Neural cell (in vitro differentiated cells): ENCODE data around the gene ARHGEF16. TPM values are rescaled to one million over a fixed set of nuclear protein-coding genes. Genes with fewer than 3 reads are reported as not detected.

Experiments
- H2AFZ ChIP-seq: fragments of 200-600, 300-800 bp; sonication (generic), shearing (Covaris generic); 2 replicates; pipeline ENCODE4 v1.6.0; 2014; ENCODE audit warnings: low read depth, mild to moderate bottlenecking, antibody characterized with exemption, low read length, moderate library complexity
- H3F3A ChIP-seq: fragments of 200-600 bp; shearing (Covaris generic); 2 replicates; pipeline ENCODE4 v1.6.1; 2016; ENCODE audit warnings: mild to moderate bottlenecking, moderate library complexity, mixed read lengths, antibody characterized with exemption, low read length; ENCODE audit not compliant: insufficient read depth, poor library complexity, severe bottlenecking
- H3K27ac ChIP-seq: fragments of 200-600, 300-800 bp; sonication (generic), shearing (Covaris generic); 2 replicates; pipeline ENCODE4 v1.5.1; 2014; ENCODE audit warnings: mild to moderate bottlenecking, low read length, moderate library complexity
- H3K27me3 ChIP-seq: fragments of 300-800, 200-600 bp; sonication (generic), shearing (Covaris generic); 2 replicates; pipeline ENCODE4 v1.6.0; 2014; ENCODE audit warnings: mild to moderate bottlenecking, low read depth, low read length, moderate library complexity; ENCODE audit not compliant: insufficient read depth
- H3K36me3 ChIP-seq: fragments of 300-800, 200-600 bp; sonication (generic), shearing (Covaris generic); 2 replicates; pipeline ENCODE4 v1.5.1; 2014; ENCODE audit warnings: mild to moderate bottlenecking, antibody characterized with exemption, low read length, moderate library complexity; ENCODE audit not compliant: insufficient read depth
- H3K4me2 ChIP-seq: fragments of 300-800, 200-600 bp; sonication (generic), shearing (Covaris generic); 2 replicates; pipeline ENCODE4 v1.6.0; 2014; ENCODE audit warnings: mild to moderate bottlenecking, low read length
- H3K4me3 ChIP-seq: fragments of 300-800, 200-600 bp; sonication (generic), shearing (Covaris generic); 2 replicates; pipeline ENCODE4 v1.5.1; 2014; ENCODE audit warnings: mild to moderate bottlenecking, low read length, moderate library complexity
- H3K79me2 ChIP-seq: fragments of 200-600 bp; shearing (Covaris generic); replicated peaks from 2 replicates; pipeline ENCODE4 v1.6.0; 2014; ENCODE audit warnings: mild to moderate bottlenecking, low read length, moderate library complexity; ENCODE audit not compliant: insufficient read depth
- H3K9ac ChIP-seq: fragments of 300-800, 200-600 bp; sonication (generic), shearing (Covaris generic); 2 replicates; pipeline ENCODE4 v1.6.1; 2016; ENCODE audit warnings: mild to moderate bottlenecking, low read length, mixed read lengths
- H3K9me2 ChIP-seq: fragments of 200-600 bp; shearing (Covaris generic); 2 replicates; pipeline ENCODE4 v1.6.1; 2016; ENCODE audit warnings: mild to moderate bottlenecking, low read length, mixed read lengths; ENCODE audit not compliant: insufficient read depth
- H3K9me3 ChIP-seq: fragments of 200-600, 300-800 bp; sonication (generic), shearing (Covaris generic); 2 replicates; pipeline ENCODE4 v1.6.1; 2016; ENCODE audit warnings: mild to moderate bottlenecking, mixed run types, low read length, moderate library complexity, mixed read lengths
- H4K20me1 ChIP-seq: fragments of 200-600 bp; shearing (Covaris generic); 2 replicates; pipeline ENCODE4 v1.6.1; 2016; ENCODE audit warnings: mild to moderate bottlenecking, mixed run types; ENCODE audit not compliant: insufficient read depth
- CTCF ChIP-seq: fragments of 450-650 bp; IDR thresholded peaks from 2 replicates; pipeline ENCODE4 v1.5.1; 2014; ENCODE audit warnings: antibody characterized with exemption, mild to moderate bottlenecking, moderate library complexity; ENCODE audit not compliant: poor library complexity, severe bottlenecking
- EP300 ChIP-seq: fragments of 450-650 bp; conservative IDR thresholded peaks from 2 replicates; pipeline ENCODE4 v1.6.1; 2014; ENCODE audit warnings: antibody characterized with exemption, mild to moderate bottlenecking, moderate library complexity; ENCODE audit not compliant: poor library complexity, severe bottlenecking
- EZH2 ChIP-seq: fragments of 200-600, 300-800 bp; shearing (Covaris generic), sonication (generic); IDR thresholded peaks from 2 replicates; pipeline ENCODE4 v1.6.1; 2014; ENCODE audit warnings: antibody characterized with exemption, low read length, borderline replicate concordance, mild to moderate bottlenecking; ENCODE audit not compliant: insufficient read depth, poor library complexity, severe bottlenecking
- MXI1 ChIP-seq: fragments of 450-650 bp; conservative IDR thresholded peaks from 2 replicates; pipeline ENCODE4 v1.6.1; 2014; ENCODE audit warnings: antibody characterized with exemption, mild to moderate bottlenecking; ENCODE audit not compliant: poor library complexity, severe bottlenecking
- POLR2AphosphoS5 ChIP-seq: IDR thresholded peaks from 2 replicates; pipeline ENCODE4 v1.6.1; 2012
- RAD21 ChIP-seq: fragments of 450-650 bp; conservative IDR thresholded peaks from 2 replicates; pipeline ENCODE4 v1.6.1; 2014; ENCODE audit warnings: antibody characterized with exemption, mild to moderate bottlenecking, moderate library complexity
- REST ChIP-seq: IDR thresholded peaks from 2 replicates; pipeline ENCODE4 v1.6.1; 2012; ENCODE audit warnings: borderline replicate concordance
- SMC3 ChIP-seq: fragments of 450-650 bp; conservative IDR thresholded peaks from 2 replicates; pipeline ENCODE4 v1.6.1; 2014; ENCODE audit warnings: antibody characterized with exemption, mild to moderate bottlenecking, moderate library complexity; ENCODE audit not compliant: poor library complexity
- TAF1 ChIP-seq: IDR thresholded peaks from 2 replicates; pipeline ENCODE4 v1.6.1; 2012; ENCODE audit warnings: low read depth
- polyA plus RNA-seq: library from polyadenylated mRNA; depleted of rRNA; stranded (reverse); fragments of >200 nt; gene quantifications from 2 replicates; pipeline ENCODE4 v1.2.3, GENCODE V29; 2014

The ARHGEF16 gene
- polyA plus RNA-seq, 1 donor from 2014 or later, result 0.64 TPM

GRCh38 chr1:3462356-3463012 is 8.0 kb downstream of the ARHGEF16 start:
- no peaks in the 10 kb centered on the region for H3K79me2 ChIP-seq
- H3K9me2 ChIP-seq, result no peaks in the 10 kb centered on the region
- no peak overlapping the region for H3K4me3 ChIP-seq
- no peak for TF ChIP-seq TAF1
- TF ChIP-seq REST, result no peak
- TF ChIP-seq CTCF, result no peak
- TF ChIP-seq POLR2AphosphoS5, result no peak
- no peak for TF ChIP-seq RAD21
- no peak for TF ChIP-seq EZH2
- TF ChIP-seq MXI1, result no peak
- no peak for TF ChIP-seq SMC3
- TF ChIP-seq EP300, result no peak
- H3K27me3 ChIP-seq, result no peaks in the 10 kb centered on the region
- no peak overlapping the region for H3K27ac ChIP-seq
- H3K4me2 ChIP-seq, result no peak overlapping the region
- H2AFZ ChIP-seq, result no peak overlapping the region
- no peaks in the 10 kb centered on the region for H3F3A ChIP-seq
- no peaks in the 10 kb centered on the region for H3K9me3 ChIP-seq
- H4K20me1 ChIP-seq, result no peaks in the 10 kb centered on the region
- no peaks in the 10 kb centered on the region for H3K36me3 ChIP-seq
- no peak overlapping the region for H3K9ac ChIP-seq

- no peak for TF ChIP-seq EP300
- no peak for TF ChIP-seq POLR2AphosphoS5
- no peak for TF ChIP-seq TAF1
- TF ChIP-seq MXI1, result no peak
- no peak for TF ChIP-seq RAD21
- no peak for TF ChIP-seq CTCF
- TF ChIP-seq REST, result no peak
- no peak for TF ChIP-seq SMC3
- no peak for TF ChIP-seq EZH2
- Histone ChIP-seq H3K4me2 (no peak overlapping the region), H3K9me3 (no peaks in the 10 kb centered on the region), H3K27me3 (no peaks in the 10 kb centered on the region), H3K36me3 (no peaks in the 10 kb centered on the region), H3K27ac (no peak overlapping the region), H3K9me2 (no peaks in the 10 kb centered on the region), H3K79me2 (no peaks in the 10 kb centered on the region), H2AFZ (no peak overlapping the region), H3K9ac (no peak overlapping the region), H4K20me1 (no peaks in the 10 kb centered on the region), H3K4me3 (no peak overlapping the region), H3F3A (no peaks in the 10 kb centered on the region)
Measured at GRCh38 chr1:3463013-3463385, 8.5 kb downstream of the ARHGEF16 start.
